AG04449 (cell line): Measurements from ENCODE around the gene CARF.
"Not testable (repeated sequence)": the region's sequence is repeated elsewhere in the genome, so short reads cannot be mapped to it uniquely, and the experiment has no call there.

ENCODE experiments used
- CTCF ChIA-PET: fragments of 350-600 bp; formaldehyde crosslinking; extraction: SDS; loops from one replicate; lab custom pipeline; 2021; ENCODE audit warnings: antibody characterized with exemption; lab: Yijun Ruan, JAX
- POLR2A ChIA-PET: fragments of 400-600, 350-600 bp; formaldehyde crosslinking; extraction: SDS; loops from one replicate; lab custom pipeline; 2020; ENCODE audit warnings: antibody characterized with exemption, inconsistent platforms; lab: Yijun Ruan, JAX
- DNase-seq: peaks from one replicate; pipeline ENCODE4 v3.0.0-alpha.2; 2010; ENCODE audit warnings: low read depth, low spot score
- H3K4me3 ChIP-seq: 2 replicates; pipeline ENCODE4 v1.5.1; 2011; ENCODE audit warnings: low read depth, mild to moderate bottlenecking, control low read depth, low read length
- CTCF ChIP-seq: IDR thresholded peaks from one replicate; pipeline ENCODE4 v1.5.1; 2011; ENCODE audit warnings: mild to moderate bottlenecking, moderate library complexity, low read length, control low read depth, inconsistent platforms; ENCODE audit not compliant: insufficient read depth; ENCODE audit errors: missing control alignments

Gene CARF

GRCh38 chr2:202934456-202934855, 22.4 kb downstream of the CARF start:
- ChIA-PET POLR2A (no interaction called here), CTCF (no interaction called here)
- no peak overlapping the region for H3K4me3 ChIP-seq
- no peak for DNase-seq
- no peak for TF ChIP-seq CTCF

GRCh38 chr2:202938960-202939359, 26.9 kb downstream of the CARF start:
- ChIA-PET POLR2A (no interaction called here), CTCF (no interaction called here)
- TF ChIP-seq CTCF: no peak
- no peak for DNase-seq
- no peak overlapping the region for H3K4me3 ChIP-seq

GRCh38 chr2:202941771-202942170, 29.7 kb downstream of the CARF start:
- ChIA-PET CTCF (no interaction called here), POLR2A (no interaction called here)
- no peak for DNase-seq
- TF ChIP-seq CTCF: no peak
- H3K4me3 ChIP-seq: no peak overlapping the region

GRCh38 chr2:202944408-202944807, 32.3 kb downstream of the CARF start:
- POLR2A ChIA-PET: no interaction called here
- DNase-seq: no peak
- H3K4me3 ChIP-seq: no peak overlapping the region
- CTCF ChIA-PET: no interaction called here
- no peak for TF ChIP-seq CTCF

GRCh38 chr2:202944816-202945215, 32.7 kb downstream of the CARF start:
- CTCF ChIA-PET: interaction anchor here (1.0 kb wide), 1 partner anchor 17 kb away, joined by 3 read pairs; no protein-coding TSS in a partner anchor
- POLR2A ChIA-PET: no interaction called here
- no peak overlapping the region for H3K4me3 ChIP-seq
- no peak for TF ChIP-seq CTCF
- DNase-seq: no peak

- POLR2A ChIA-PET: no interaction called here
These were observed 33.4 kb downstream of the CARF start for GRCh38 chr2:202945497-202945896.

GRCh38 chr2:202949333-202949732, 37.3 kb downstream of the CARF start:
- DNase-seq, CTCF ChIA-PET, POLR2A ChIA-PET: not testable (repeated sequence)

More at GRCh38 chr2:202945497-202945896, 33.4 kb downstream of the CARF start:
- DNase-seq: no peak
- CTCF ChIA-PET: interaction anchor here (1.0 kb wide), 1 partner anchor 17 kb away, joined by 3 read pairs; no protein-coding TSS in a partner anchor
- TF ChIP-seq CTCF: no peak
- H3K4me3 ChIP-seq: no peak overlapping the region

More at GRCh38 chr2:202949333-202949732, 37.3 kb downstream of the CARF start:
- not testable (repeated sequence) for H3K4me3 ChIP-seq
